Neutrophil (primary cell): ENCODE results near the gene ITPR3.

Experiments
- H3K27ac ChIP-seq: fragments of 200-600 bp; sonication (generic); 2 replicates; pipeline ENCODE4 v1.5.1; 2016; ENCODE audit warnings: mild to moderate bottlenecking, moderate library complexity
- H3K27me3 ChIP-seq: fragments of 200-600 bp; sonication (generic); 2 replicates; pipeline ENCODE4 v1.6.0; 2016; ENCODE audit warnings: mild to moderate bottlenecking
- H3K36me3 ChIP-seq: fragments of 200-600 bp; sonication (generic); 2 replicates; pipeline ENCODE4 v1.5.1; 2017
- H3K4me1 ChIP-seq, 2 experiments: fragments of 200-600 bp in 1 of 2; sonication (generic) in 1 of 2; 1 replicate in 1 of 2; 2 replicates in 1 of 2; pipeline versions ENCODE4 v1.5.1 to v1.6.1; 2013 to 2016; ENCODE audit warnings: low read depth in 1 of 2, low read length in 1 of 2, mild to moderate bottlenecking in 1 of 2, moderate library complexity in 1 of 2; ENCODE audit not compliant: control insufficient read depth in 1 of 2, insufficient read depth in 1 of 2
- H3K4me3 ChIP-seq, 2 experiments: fragments of 200-600 bp in 1 of 2; sonication (generic) in 1 of 2; 1 replicate in 1 of 2; 2 replicates in 1 of 2; pipeline ENCODE4 v1.5.1; 2013 to 2016; ENCODE audit warnings: low read depth in 1 of 2, low read length in 1 of 2, mild to moderate bottlenecking in 1 of 2, moderate library complexity in 1 of 2
- H3K9me3 ChIP-seq: fragments of 200-600 bp; sonication (generic); 2 replicates; pipeline ENCODE4 v1.5.1; 2016
- TF ChIP-seq, protein P1 (sequence below): fragments of 200-600 bp; sonication (generic); IDR thresholded peaks from 2 replicates; pipeline ENCODE4 v1.5.1; 2016; ENCODE audit warnings: antibody characterized with exemption

ITPR3 gene

DNA sequence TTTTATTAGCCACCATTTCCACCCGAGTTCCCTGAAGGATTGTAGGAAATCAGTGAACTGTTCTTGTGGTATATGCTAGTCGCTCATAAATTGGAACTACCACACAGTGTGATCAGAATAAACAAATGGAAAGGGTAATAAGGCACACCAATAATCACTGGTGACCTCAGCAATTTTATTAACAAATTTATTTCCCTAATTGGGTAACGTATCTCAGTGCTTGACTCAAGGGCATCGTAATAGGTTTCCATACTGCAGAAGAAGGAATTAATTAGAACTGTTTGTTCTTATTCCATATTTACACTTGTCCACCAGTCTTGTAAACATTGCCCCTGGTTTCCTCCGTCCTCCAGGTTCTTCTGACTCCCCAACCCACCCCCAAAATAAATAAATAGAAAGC is 100.4 kb downstream of the ITPR3 start:
- H3K27ac ChIP-seq: no peak overlapping the region
- no peaks in the 10 kb centered on the region for H3K9me3 ChIP-seq
- TF ChIP-seq, protein P1, sequence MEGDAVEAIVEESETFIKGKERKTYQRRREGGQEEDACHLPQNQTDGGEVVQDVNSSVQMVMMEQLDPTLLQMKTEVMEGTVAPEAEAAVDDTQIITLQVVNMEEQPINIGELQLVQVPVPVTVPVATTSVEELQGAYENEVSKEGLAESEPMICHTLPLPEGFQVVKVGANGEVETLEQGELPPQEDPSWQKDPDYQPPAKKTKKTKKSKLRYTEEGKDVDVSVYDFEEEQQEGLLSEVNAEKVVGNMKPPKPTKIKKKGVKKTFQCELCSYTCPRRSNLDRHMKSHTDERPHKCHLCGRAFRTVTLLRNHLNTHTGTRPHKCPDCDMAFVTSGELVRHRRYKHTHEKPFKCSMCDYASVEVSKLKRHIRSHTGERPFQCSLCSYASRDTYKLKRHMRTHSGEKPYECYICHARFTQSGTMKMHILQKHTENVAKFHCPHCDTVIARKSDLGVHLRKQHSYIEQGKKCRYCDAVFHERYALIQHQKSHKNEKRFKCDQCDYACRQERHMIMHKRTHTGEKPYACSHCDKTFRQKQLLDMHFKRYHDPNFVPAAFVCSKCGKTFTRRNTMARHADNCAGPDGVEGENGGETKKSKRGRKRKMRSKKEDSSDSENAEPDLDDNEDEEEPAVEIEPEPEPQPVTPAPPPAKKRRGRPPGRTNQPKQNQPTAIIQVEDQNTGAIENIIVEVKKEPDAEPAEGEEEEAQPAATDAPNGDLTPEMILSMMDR: no peak
- H3K27me3 ChIP-seq: peaks cover 42% of the 10 kb centered on the region
- H3K4me3 ChIP-seq: no peak overlapping the region
- no peaks in the 10 kb centered on the region for H3K36me3 ChIP-seq
- no peaks in the 10 kb centered on the region for H3K4me1 ChIP-seq

DNA sequence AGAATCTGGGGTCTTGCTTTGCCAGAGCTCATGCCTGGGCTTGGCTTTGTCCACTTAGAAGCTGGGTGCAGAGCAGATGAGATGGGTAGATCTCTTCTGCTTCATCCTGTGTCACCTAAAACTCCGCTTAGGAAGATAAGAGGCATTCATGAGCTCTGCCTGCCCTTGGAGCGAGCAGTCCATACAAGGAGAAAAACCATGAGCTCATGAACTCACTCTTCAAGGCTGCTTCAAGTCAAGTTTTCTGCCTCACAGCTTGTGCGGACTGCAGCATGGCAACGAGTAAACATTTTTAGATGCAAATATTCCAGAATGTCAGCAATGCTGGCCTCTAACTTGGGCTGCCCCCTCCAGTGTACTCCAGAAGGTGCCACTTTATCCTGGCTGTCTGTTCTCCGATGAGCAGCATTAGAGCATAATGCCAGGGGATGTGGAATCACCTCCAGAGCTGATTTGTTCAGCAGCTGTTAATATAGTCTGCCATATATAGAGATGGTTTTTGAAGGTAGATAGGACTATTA is 101.0 kb downstream of the ITPR3 start:
- Histone ChIP-seq H3K36me3 (no peaks in the 10 kb centered on the region), H3K4me1 (no peaks in the 10 kb centered on the region), H3K9me3 (no peaks in the 10 kb centered on the region), H3K27ac (no peak overlapping the region), H3K4me3 (no peak overlapping the region), H3K27me3 (peaks cover 42% of the 10 kb centered on the region)
- TF ChIP-seq, protein P1: no peak

DNA sequence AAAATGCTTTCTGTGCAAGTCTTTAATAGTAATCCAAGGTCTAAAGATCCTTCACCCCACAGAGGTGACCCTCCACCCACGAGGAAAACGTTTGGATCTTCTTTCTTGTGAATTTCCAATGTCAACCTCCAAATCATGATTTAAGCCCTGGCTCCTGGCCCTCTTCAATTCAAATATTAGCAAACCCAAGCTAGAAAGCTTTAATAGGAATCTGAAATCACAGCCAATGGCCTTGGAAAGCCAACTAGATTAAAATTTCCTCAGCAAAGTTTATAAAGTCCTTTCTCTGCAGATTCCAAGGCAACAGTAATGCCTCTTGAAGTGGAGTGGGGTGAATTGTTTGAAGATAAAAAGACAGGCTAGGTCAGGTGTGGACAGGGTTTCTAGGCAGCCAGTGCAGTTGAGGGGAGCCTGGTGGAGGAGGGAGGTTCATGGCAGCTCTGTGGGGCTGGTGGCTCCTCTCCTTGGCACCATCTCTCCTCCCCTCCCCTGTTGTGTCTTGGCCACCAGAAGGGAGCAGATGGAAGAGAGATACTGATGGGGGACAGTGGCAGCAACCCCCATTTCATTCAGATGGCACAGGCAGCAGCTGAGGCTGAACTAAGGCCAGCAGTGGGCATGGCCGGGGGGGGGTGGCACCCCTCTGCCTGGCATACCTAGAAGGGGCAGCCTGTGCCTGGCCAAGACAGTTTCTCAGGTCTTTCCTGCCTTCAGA is 102.4 kb downstream of the ITPR3 start:
- Histone ChIP-seq H3K4me3 (no peak overlapping the region), H3K27me3 (peaks cover 42% of the 10 kb centered on the region), H3K9me3 (no peaks in the 10 kb centered on the region), H3K27ac (no peak overlapping the region), H3K4me1 (no peaks in the 10 kb centered on the region), H3K36me3 (no peaks in the 10 kb centered on the region)
- TF ChIP-seq, protein P1: no peak

DNA sequence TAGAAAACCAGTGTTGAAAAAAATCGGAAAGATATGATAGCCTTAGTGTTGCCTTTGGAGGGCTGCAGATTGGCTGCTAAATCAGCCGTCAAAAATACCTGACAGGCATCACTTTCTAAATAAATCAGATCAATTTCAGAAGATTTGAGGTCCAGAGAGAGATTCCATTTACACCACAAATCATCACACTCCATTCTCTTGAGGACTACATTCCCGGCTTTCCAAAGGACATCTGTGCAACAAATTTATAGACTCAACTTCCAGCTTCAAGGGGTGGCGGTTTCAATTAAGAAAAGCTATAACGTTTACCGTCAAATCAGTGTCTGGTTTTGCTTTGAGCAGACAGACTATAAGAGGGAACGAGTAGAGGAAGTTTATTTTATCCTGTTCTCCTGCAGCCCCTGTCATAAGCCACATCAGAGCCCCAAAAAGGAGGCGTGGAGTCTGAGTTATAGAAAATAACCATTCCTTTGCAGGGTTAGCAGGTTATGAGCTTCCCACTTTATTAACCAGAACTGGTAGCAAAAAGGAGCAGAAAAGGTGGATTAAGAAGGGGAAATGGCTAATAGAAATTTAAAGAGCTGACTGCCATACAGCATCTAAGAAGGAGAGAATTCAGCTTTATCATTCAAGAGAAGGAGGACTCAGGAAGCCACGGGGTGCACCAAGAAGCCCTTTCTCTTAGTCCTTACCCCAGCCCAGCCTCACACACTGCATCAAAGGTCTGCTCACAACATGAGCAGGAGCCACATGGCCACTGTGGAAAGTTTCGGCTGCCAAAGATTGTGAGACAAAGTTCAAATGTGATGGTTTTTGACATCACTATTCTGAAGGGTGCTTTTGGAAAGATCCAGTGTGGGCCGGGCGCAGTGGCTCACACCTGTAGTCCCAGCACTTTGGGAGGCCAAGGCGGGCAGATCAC is 103.2 kb downstream of the ITPR3 start:
- TF ChIP-seq, protein P1: no peak
- no peaks in the 10 kb centered on the region for H3K9me3 ChIP-seq
- no peak overlapping the region for H3K27ac ChIP-seq
- peaks cover 42% of the 10 kb centered on the region for H3K27me3 ChIP-seq
- no peaks in the 10 kb centered on the region for H3K4me1 ChIP-seq
- H3K36me3 ChIP-seq: no peaks in the 10 kb centered on the region
- no peak overlapping the region for H3K4me3 ChIP-seq

DNA sequence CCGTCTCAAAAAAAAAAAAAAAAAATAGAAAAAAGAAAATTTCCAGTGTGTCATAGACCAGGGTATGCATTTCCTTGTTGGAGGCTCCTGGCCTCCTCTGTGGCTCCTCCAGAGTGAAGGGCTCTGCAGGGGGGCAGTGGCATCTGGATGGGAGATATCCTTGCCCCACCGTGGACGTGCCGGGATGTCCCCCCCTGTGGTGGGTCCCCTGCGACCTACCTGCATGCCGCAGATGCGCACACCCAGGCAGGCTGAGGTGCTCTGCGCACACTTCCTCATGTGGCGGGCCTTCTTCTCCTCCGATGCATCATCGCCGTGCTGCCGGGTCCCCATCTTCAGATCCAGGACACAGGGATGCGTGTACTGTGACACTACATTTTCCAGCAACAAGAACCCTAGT is 104.1 kb downstream of the ITPR3 start:
- Histone ChIP-seq H3K9me3 (no peaks in the 10 kb centered on the region), H3K4me3 (no peak overlapping the region), H3K4me1 (no peaks in the 10 kb centered on the region), H3K27ac (no peak overlapping the region), H3K36me3 (no peaks in the 10 kb centered on the region), H3K27me3 (peaks cover 39% of the 10 kb centered on the region)
- TF ChIP-seq, protein P1: no peak
